ENCODE results near the gene PCDHA1.
A peak's percentile ranks its signal among the peaks of the same experiment; 100 is the strongest.

PCDHA1 gene

DNA sequence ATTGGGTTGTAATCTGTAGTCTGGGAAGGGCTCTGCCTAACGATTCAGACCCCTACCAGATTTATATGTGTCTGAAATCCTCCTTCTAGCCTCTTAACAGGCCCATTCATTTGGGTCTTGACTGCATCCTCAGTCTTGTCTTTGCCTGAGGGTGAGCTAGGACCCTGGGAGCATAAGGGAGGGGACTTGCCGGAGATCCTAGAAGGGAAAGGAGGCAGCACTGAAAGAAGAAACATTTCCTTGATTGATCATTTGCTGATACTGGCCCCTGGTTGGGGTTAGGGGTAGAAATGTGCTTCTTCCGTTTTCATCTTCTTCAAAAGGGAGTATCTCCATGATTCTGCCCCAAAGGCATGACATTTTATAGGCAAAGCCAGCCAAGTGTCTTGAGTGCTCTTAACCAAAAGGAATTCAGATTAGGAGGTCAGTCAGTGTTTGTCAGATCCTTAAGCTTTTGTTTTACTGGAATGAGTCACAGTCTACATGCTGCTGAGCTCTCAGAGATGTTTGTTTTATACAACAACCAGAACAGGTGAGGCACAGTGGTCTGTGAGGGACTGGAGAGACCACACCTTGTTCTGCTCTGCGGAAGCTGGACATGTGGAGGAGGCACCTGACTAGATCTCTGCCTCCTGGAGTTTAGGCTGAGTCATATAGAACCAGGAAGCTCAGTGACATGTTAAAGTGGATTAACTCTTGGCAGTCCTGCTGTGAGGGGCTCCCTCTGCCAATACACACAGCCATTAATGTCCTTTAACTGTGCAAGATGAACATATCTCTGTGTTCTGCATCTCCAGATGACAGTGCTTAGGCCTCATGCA, 218.1 kb downstream of the PCDHA1 start:
- Histone ChIP-seq H3K36me3 (ENCODE audit: control insufficient read depth in 2 of 2, insufficient read depth in 1 of 2, low read length in 2 of 2) (no peaks in the 10 kb centered on the region), H3K27ac (ENCODE audit: extremely low read depth, low read depth, low read length) (peak overlapping the region; percentile 55), H3K4me1 (ENCODE audit: control insufficient read depth, insufficient read depth, low read length) (peaks cover 24% of the 10 kb centered on the region), H3K9me3 (ENCODE audit: control insufficient read depth, insufficient read depth, low read depth, low read length) (no peaks in the 10 kb centered on the region), H3K4me3 (ENCODE audit: low read depth, low read length) (no peak overlapping the region)
- ChIA-PET POLR2A (interaction anchor here (0.7 to 1.4 kb wide), 2 partner anchors 15 to 37 kb away, joined by 3 to 6 read pairs; partner anchors contain the start of gene PCDHAC2), CTCF (interaction anchor here (1.0 to 1.6 kb wide), 5 partner anchors 11 to 122 kb away, joined by 3 to 5 read pairs (median 4); partner anchors contain the start of genes PCDHA13 and PCDHAC1)
- TF ChIP-seq ZNF449 (tag by site-specific recombination; IDR thresholded peaks at IDR 0.05) (no peak), ZNF692 (tag by site-specific recombination; IDR thresholded peaks at IDR 0.05) (no peak), ZNF37A (tag by site-specific recombination; IDR thresholded peaks at IDR 0.05) (no peak), ZNF626 (tag by site-specific recombination; IDR thresholded peaks at IDR 0.05) (no peak), ZNF600 (tag by site-specific recombination; IDR thresholded peaks at IDR 0.05) (peak; percentile 76), ZNF140 (tag by site-specific recombination; IDR thresholded peaks at IDR 0.05) (no peak), ZBTB17 (tag by site-specific recombination; IDR thresholded peaks at IDR 0.05) (peak; percentile 71), ZNF155 (tag by site-specific recombination; IDR thresholded peaks at IDR 0.05) (no peak), ZNF510 (tag by site-specific recombination; IDR thresholded peaks at IDR 0.05; ENCODE audit: insufficient replicate concordance) (no peak), ZNF202 (tag by site-specific recombination; IDR thresholded peaks at IDR 0.05; ENCODE audit: borderline replicate concordance) (no peak), ZNF658 (tag by site-specific recombination; IDR thresholded peaks at IDR 0.05) (no peak), ZNF404 (tag by site-specific recombination; IDR thresholded peaks at IDR 0.05) (no peak), ZNF366 (tag by site-specific recombination; conservative IDR thresholded peaks at IDR 0.05) (no peak), ZNF274 (IDR thresholded peaks at IDR 0.05; ENCODE audit: low read length) (no peak), ZNF274 (tag by site-specific recombination; IDR thresholded peaks at IDR 0.05; ENCODE audit: borderline replicate concordance) (no peak), ZNF843 (tag by site-specific recombination; IDR thresholded peaks at IDR 0.05) (no peak), YY2 (tag by site-specific recombination; IDR thresholded peaks at IDR 0.05) (no peak), ZNF776 (tag by site-specific recombination; IDR thresholded peaks at IDR 0.05; ENCODE audit: borderline replicate concordance) (no peak), SP7 (tag by site-specific recombination; IDR thresholded peaks at IDR 0.05) (peak; percentile 40; the same call in 1 of the 2 replicates), ZNF211 (tag by site-specific recombination; IDR thresholded peaks at IDR 0.05; ENCODE audit: low read depth) (no peak), ZNF423 (tag by site-specific recombination; IDR thresholded peaks at IDR 0.05) (0 out of 2 replicates have a peak, but pooled peaks have one; percentile 29), MZF1 (tag by site-specific recombination; IDR thresholded peaks at IDR 0.05; ENCODE audit: borderline replicate concordance) (no peak), SP2 (tag by site-specific recombination; IDR thresholded peaks at IDR 0.05) (no peak), ZNF23 (tag by site-specific recombination; IDR thresholded peaks at IDR 0.05; ENCODE audit: borderline replicate concordance) (no peak), ZNF10 (tag by site-specific recombination; IDR thresholded peaks at IDR 0.05) (no peak), ZNF341 (tag by site-specific recombination; IDR thresholded peaks at IDR 0.05; ENCODE audit: low read depth) (no peak), ZNF561 (tag by site-specific recombination; IDR thresholded peaks at IDR 0.05; ENCODE audit: borderline replicate concordance) (no peak), OVOL3 (tag by site-specific recombination; IDR thresholded peaks at IDR 0.05) (no peak), ZNF302 (tag by site-specific recombination; IDR thresholded peaks at IDR 0.05; ENCODE audit: low read depth) (no peak), KLF10 (tag by site-specific recombination; IDR thresholded peaks at IDR 0.05) (no peak), ZNF660 (tag by site-specific recombination; IDR thresholded peaks at IDR 0.05) (no peak), ZNF677 (tag by site-specific recombination; IDR thresholded peaks at IDR 0.05) (no peak), OSR2 (tag by site-specific recombination; IDR thresholded peaks at IDR 0.05) (peak; percentile 76), ZNF629 (tag by site-specific recombination; IDR thresholded peaks at IDR 0.05) (0 out of 2 replicates have a peak, but pooled peaks have one; percentile 17), PRDM6 (tag by site-specific recombination; IDR thresholded peaks at IDR 0.05) (0 out of 2 replicates have a peak, but pooled peaks have one; percentile 37), ZNF292 (tag by site-specific recombination; IDR thresholded peaks at IDR 0.05; ENCODE audit: borderline replicate concordance, low read depth) (no peak)
